HEK293 (cell line): ENCODE measurements around the gene SLC49A3.

Experiments
- CTCF ChIP-seq: fragments of 450-650 bp; formaldehyde crosslinking; IDR thresholded peaks from 2 replicates; pipeline ENCODE4 v1.5.1; 2016; ENCODE audit warnings: missing biosample characterization, missing genetic modification characterization
- TCF7L2 ChIP-seq: IDR thresholded peaks from 2 replicates; pipeline ENCODE4 v1.6.1; 2011; ENCODE audit warnings: low read depth, mild to moderate bottlenecking, inconsistent platforms, low read length, moderate library complexity, borderline replicate concordance
- YY1 ChIP-seq: fragments of 450-650 bp; formaldehyde crosslinking; IDR thresholded peaks from 2 replicates; pipeline ENCODE4 v1.5.1; 2018; ENCODE audit warnings: missing biosample characterization, missing genetic modification characterization
- ZBTB21 ChIP-seq: fragments of 450-650 bp; formaldehyde crosslinking; IDR thresholded peaks from 2 replicates; pipeline ENCODE4 v1.5.1; 2017; ENCODE audit warnings: missing biosample characterization, missing genetic modification characterization
- ZBTB8A ChIP-seq: fragments of 450-650 bp; formaldehyde crosslinking; IDR thresholded peaks from 2 replicates; pipeline ENCODE4 v1.5.1; 2016; ENCODE audit warnings: missing biosample characterization, missing genetic modification characterization
- ZNF121 ChIP-seq: fragments of 450-650 bp; formaldehyde crosslinking; IDR thresholded peaks from 2 replicates; pipeline ENCODE4 v1.5.1; 2016; ENCODE audit warnings: missing biosample characterization, missing genetic modification characterization
- ZNF211 ChIP-seq: fragments of 450-650 bp; formaldehyde crosslinking; IDR thresholded peaks from 2 replicates; pipeline ENCODE4 v1.5.1; 2016; ENCODE audit warnings: low read depth, missing biosample characterization, missing genetic modification characterization
- ZNF324 ChIP-seq: fragments of 450-650 bp; formaldehyde crosslinking; IDR thresholded peaks from 2 replicates; pipeline ENCODE4 v1.5.1; 2016; ENCODE audit warnings: missing biosample characterization, missing genetic modification characterization
- ZSCAN5A ChIP-seq: fragments of 450-650 bp; formaldehyde crosslinking; IDR thresholded peaks from 2 replicates; pipeline ENCODE4 v1.5.1; 2016; ENCODE audit warnings: missing biosample characterization, missing genetic modification characterization
- TF ChIP-seq, protein P1 (sequence below): IDR thresholded peaks from 2 replicates; pipeline ENCODE4 v1.6.1; 2011; ENCODE audit warnings: mild to moderate bottlenecking, low read depth, low read length, borderline replicate concordance

- TF ChIP-seq CTCF (no peak), ZNF211 (tag by site-specific recombination) (no peak), ZSCAN5A (tag by site-specific recombination) (no peak), ZNF121 (tag by site-specific recombination) (no peak), ZBTB8A (tag by site-specific recombination) (no peak), ZBTB21 (no peak), TCF7L2 (no peak), YY1 (no peak), ZNF324 (tag by site-specific recombination) (no peak)
- TF ChIP-seq, protein P1, sequence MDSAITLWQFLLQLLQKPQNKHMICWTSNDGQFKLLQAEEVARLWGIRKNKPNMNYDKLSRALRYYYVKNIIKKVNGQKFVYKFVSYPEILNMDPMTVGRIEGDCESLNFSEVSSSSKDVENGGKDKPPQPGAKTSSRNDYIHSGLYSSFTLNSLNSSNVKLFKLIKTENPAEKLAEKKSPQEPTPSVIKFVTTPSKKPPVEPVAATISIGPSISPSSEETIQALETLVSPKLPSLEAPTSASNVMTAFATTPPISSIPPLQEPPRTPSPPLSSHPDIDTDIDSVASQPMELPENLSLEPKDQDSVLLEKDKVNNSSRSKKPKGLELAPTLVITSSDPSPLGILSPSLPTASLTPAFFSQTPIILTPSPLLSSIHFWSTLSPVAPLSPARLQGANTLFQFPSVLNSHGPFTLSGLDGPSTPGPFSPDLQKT: no peak
Observed at GRCh38 chr4:723751-724530, 35.0 kb upstream of the SLC49A3 start.
